CD4-positive, alpha-beta T cell treated with Interleukin-6 at 100 ng/mL for 8 hours (primary cell): ENCODE results near the gene GRHPR.
"Not testable (repeated sequence)": the region's sequence is repeated elsewhere in the genome, so short reads cannot be mapped to it uniquely, and the experiment has no call there.

Experiments
- DNase-seq: peaks from one replicate; pipeline ENCODE4 v3.0.0-alpha.2; 2020; ENCODE audit warnings: mixed read lengths, low spot score

Gene GRHPR

DNA sequence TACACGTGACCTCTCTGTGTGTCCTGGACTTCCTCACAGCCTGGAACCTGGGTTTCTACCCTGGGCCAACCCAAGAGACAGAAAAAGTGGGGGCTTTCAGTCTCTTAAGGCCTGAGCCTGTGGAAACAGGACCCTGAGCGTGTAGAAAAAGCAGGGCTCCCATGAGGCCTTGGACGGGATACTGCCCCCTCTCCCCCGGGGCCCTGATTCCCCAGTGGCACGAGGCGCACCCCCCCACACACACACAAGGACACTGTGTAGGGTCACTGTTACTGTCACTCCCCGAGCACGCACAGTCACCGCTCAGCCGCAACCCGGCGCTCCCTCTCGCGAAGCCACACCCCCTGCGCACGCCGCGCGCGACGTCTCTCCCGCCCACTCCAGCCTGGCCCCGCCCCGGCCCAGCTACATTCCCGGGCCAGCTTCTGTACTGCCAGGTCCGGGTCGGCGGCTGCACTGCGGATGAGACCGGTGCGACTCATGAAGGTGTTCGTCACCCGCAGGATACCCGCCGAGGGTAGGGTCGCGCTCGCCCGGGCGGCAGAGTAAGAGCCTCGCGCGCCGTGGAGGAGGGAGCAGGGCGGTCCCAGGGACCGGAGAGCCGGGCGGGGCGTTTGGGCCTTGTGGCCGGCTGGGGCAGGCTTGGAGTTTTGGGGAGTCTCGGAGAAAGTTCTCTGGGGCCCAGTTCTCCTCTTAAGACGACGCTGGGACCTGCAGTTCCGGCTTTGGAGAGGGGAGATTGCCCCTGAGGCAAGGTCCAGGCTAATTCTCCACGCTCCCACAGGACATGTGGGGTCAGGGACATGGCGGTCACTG is at the start of gene GRHPR:
Gene GRHPR (plus strand): TSS at position 408 of the 816 bp plus-strand sequence. CDS start 55 bp downstream, at position 463.
- peak; percentile 85 for DNase-seq

GRCh38 chr9:37372839-37373238 is 49.7 kb upstream of the GRHPR start:
- no peak for DNase-seq

- DNase-seq = no peak
These were observed 48.9 kb upstream of the GRHPR start for GRCh38 chr9:37373621-37374020.

DNA sequence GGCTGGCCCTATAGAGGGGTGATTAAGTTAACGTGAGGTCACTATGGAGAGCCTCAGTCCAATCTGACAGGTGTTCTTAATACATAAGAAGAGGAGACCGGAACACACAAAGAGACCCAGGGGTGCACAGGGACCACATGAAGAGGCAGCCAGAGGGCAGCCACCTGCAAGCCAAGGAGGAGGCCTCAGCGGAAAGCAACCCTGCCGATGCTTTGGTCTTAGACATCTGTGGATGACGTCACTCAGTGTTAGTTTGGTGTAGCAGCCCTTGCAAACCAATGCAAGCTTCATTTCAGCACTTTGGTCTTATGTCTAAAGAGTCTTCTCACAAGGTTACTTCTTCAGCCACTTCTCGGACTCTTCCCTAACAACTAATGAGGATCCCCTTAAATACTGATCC is 47.6 kb upstream of the GRHPR start:
- no peak for DNase-seq

DNA sequence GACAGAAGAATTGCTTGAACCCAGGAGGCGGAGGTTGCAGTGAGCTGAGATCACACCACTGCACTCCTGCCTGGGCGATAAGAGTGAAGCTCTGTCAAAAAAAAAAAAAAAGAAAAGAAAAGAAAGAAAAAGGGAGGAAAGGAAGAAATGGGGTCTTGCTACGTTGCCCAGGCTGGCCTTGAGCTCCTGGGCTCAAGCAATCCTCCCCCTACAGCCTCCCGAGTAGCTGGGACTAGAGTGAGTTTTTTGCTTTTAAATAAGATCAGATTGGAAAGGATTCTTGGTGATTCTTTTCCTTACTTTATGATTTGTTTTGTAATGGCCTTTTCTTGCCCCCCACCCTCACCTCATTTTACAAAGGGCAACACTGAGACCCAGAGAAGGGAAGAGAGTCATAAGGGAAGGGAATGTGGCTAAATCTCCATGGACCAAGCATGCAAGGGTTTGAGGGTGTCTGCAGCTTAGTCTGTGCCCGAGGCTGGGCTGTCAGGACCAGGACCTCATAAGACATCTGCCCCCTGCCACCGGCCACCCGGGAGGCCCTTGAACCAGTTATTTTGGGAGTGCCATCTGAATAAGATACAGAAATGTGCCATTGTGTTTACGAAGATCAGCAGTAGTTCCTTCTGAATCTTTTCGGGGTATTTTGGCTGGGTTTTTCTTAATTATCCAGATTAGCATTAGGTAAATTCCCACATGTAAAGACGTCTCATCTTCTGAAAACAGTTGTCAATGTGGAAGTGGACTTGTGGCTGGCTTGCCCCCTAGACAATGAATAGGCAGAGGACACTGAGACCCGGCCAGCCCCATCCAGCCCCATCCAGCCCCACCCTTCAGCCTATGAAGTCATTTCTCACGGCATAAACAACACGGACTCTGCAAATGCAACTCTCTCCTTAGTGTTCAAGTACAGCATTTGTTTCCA is 44.5 kb upstream of the GRHPR start:
- DNase-seq = no peak

- DNase-seq = no peak
These were observed 43.9 kb upstream of the GRHPR start for GRCh38 chr9:37378613-37379004.

DNA sequence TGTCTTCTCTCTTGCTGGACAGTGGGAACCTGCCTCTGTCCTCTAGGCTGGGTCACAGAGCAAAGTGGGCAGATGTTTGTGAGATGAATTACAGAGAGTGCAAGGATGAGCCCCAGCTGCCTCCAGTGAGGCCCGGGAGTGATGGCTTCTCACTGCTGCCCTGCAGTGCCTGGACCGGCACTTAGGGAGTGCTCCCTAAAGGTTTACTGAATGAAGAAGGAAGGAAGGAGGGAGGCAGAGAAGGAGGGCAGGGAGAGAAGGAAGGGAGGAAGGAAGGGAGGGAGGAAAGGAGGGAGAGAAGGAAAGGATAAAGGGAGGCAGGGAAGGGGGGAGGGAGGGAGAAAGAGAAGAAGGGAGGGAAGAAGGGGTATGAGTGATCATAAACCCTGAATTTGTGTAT is 42.7 kb upstream of the GRHPR start:
- DNase-seq = no peak

DNA sequence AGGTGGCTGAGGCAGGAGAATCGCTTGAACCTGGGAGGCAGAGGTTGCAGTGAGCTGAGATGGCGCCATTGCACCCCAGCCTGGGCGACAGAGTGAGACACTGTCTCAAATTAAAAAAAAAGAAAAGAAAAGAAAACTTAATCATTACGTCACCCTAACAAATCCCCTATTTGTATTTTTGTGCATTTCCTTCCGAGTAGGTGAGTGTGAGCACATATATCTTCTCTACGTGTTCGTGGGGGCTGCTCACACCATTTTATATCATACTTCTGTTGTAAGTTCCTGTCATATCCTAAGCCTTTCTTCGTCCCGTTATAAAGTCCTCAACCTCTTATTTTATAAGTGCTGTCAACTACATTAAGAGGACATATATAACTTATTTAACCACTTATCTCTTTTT is 41.9 kb upstream of the GRHPR start:
- DNase-seq = no peak

DNA sequence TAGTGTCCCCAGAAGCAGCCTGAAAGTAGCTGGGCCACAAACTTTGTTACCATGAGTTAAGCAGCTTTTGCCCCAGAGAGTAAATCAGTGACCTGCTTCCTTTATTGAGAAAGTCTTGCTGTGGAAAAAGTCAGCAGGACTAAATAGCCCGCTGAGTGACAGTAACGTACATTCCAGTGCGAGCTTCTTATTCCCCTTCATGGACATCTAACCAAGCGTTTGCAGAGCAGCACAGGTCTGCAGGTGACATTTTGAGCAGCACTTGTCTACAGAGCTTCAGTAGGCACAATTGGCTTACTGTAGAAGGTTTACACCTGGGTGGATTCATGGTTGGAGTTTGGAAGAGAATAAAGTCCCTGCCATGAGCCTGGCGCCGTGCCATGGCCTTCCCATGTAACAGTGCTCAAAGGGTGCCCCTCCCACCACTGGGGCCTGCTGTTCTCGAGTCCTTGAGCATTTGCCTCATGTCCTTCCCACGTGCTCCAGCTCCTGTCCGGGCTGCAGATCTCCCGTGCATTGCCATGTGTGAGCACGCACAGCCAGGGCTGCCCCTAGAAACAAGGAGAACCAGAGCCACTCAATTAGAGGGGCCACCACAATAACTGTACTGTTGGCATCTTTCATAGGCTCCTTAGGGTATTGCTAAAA is 41.3 kb upstream of the GRHPR start:
- DNase-seq = no peak

DNA sequence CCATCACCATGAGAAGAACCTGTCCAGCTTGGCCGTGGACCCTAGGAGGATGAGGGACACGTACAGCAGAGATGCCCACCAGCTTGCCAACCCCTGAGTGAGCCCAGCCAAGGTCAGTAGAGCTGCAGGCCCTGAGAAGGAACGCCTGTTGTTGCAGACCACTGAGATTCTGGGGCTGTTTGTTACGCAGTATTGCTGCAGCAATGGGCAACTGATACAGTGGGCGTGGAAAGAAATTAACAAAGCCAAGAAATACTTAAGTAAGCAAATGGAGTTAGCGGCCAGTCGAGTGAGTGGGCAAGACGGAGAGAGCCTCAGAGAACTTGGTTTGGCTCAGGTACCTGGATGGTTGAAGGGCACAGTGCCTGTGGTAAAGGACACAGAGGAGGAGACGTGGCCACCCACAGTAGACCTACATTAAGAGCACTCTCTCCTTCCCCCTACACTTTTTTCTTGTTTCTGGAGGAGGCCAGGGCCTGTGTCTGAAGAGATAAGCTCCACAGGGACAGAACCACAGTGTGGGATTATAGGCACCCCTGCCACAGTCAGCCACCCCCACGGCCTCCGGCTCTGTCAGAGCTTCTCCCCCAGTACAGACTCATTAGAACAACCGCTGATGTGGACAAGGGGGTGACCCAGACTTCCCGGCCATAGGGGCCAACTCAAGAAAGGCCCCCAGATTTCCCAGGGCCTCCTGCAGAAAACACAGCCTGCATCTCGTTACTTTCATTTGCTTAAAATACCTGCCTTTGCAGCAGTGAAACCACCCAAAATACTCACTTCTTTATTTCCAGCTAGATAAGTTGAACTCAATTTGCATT is 40.1 kb upstream of the GRHPR start:
- DNase-seq = no peak

DNA sequence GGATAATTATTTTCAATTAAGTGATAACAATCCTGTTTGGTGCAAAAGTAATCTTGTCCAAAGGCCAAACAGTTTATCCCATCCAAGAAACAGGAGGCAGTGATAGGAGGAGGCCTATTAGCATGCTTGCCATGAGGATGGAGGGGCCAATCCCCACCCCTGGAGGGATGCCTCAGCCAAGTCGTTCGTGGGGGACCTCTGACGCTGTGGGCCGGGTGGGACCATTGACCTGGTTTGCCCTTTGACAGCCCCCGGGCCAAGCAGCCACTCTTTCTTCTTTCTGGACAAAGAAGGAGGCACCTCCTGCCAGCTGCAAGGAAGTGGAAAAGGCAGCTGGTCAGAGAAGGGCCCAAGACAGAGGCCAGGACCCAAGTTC is 39.5 kb upstream of the GRHPR start:
- no peak for DNase-seq

DNA sequence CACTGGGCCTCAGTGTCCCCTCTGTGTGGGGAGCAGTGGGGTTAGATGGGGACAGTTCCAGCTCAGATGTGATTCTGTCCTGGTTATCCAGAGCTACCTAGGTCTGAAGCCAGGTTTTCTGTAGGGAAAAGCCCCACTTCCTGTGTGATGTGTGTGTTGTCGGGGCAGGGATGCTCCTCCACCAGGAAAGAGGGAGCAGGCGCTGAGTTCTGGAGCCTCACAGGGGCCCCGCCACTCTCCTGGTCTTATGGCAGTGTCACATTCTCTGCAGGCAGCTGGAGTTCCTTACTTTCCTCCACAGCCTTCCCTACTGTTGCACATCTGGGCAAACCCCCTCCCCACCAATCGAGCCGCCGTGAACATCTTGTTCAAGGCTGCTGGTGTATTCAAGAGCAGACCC is 39.1 kb upstream of the GRHPR start:
- DNase-seq = no peak

- no peak for DNase-seq
These were observed 38.4 kb upstream of the GRHPR start for GRCh38 chr9:37383876-37384746.

- no peak for DNase-seq
These were observed 37.2 kb upstream of the GRHPR start for GRCh38 chr9:37385286-37385685.

DNA sequence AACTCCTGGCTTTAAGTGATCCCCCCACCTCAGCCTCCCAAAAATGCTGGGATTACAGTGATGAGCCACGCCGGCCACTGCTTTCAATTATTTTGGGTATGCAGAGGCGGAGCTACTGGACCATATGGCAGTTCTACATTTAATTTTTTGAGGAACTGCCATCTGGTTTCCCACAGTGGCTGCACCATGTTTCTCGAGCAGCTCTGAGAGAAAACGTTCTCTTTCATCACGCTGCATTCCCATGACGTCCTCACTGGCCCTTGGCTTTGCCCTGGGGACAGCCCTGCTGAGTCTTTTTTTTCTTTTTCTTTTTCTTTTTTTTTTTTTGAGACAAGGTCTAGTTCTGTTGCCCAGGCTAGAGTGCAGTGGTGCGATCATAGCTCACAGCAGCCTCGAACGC is 35.5 kb upstream of the GRHPR start:
- no peak for DNase-seq

GRCh38 chr9:37390759-37391158 is 31.7 kb upstream of the GRHPR start:
- no peak for DNase-seq

- no peak for DNase-seq
These were observed 30.2 kb upstream of the GRHPR start for GRCh38 chr9:37392272-37392671.

GRCh38 chr9:37395229-37395628 is 27.3 kb upstream of the GRHPR start:
- no peak for DNase-seq

DNA sequence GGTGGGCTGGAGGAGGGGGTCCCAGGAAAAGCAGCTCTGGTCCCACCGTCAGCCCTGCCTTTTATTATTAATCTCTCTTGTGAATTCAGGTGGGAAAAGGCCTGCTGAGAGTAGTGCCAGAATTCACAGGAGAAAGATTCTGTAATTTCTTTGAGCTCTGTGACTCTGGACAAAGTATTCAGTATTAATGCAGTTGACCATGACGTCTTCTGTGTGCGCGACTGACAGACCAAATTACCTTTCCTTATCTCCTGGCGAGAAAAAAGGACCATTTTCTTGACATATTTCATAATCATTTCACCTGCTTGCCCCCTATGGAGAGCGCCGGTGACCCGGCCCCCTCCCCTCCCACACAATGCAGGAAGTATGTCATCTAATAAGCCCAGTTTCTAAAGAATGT is 26.8 kb upstream of the GRHPR start:
- no peak for DNase-seq

DNA sequence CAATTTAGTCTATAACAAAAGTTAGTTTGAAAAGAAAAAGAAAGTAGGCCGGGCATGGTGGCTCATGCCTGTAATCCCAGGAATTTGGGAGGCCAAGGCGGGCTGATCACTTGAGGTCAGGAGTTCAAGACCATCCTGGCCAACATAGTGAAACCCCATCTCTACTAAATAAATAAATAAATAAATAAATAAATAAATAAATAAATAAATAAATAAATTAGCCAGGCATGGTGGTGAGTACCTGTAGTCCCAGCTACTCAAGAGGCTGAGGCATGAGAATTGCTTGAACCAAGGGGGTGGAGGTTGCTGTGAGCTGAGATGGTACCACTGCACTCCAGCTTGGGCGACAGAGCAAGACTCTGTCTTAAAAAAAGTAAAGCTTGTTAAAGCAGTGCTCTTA is 24.5 kb upstream of the GRHPR start:
- not testable (repeated sequence) for DNase-seq
